HUES6 (cell line): Measurements from ENCODE around the gene MEGF9.

Source experiments
- H3K27ac ChIP-seq: 2 replicates; pipeline ENCODE4 v1.7.0; 2013; ENCODE audit warnings: low read depth, mild to moderate bottlenecking, low read length, inconsistent platforms
- H3K27me3 ChIP-seq: 2 replicates; pipeline ENCODE4 v1.6.1; 2013; ENCODE audit warnings: low read length; ENCODE audit not compliant: control insufficient read depth, insufficient read depth
- H3K36me3 ChIP-seq: 2 replicates; pipeline ENCODE4 v1.6.1; 2013; ENCODE audit warnings: low read length; ENCODE audit not compliant: control insufficient read depth, insufficient read depth
- H3K4me1 ChIP-seq: 2 replicates; pipeline ENCODE4 v1.6.1; 2013; ENCODE audit warnings: low read length; ENCODE audit not compliant: control insufficient read depth, insufficient read depth
- H3K4me3 ChIP-seq: 2 replicates; pipeline ENCODE4 v1.5.1; 2013; ENCODE audit warnings: low read depth, low read length
- H3K9ac ChIP-seq: one replicate; pipeline ENCODE4 v1.6.1; 2013; ENCODE audit warnings: mild to moderate bottlenecking, low read length
- H3K9me3 ChIP-seq: 2 replicates; pipeline ENCODE4 v1.6.1; 2013; ENCODE audit warnings: low read depth, low read length; ENCODE audit not compliant: control insufficient read depth, insufficient read depth

The MEGF9 gene

DNA sequence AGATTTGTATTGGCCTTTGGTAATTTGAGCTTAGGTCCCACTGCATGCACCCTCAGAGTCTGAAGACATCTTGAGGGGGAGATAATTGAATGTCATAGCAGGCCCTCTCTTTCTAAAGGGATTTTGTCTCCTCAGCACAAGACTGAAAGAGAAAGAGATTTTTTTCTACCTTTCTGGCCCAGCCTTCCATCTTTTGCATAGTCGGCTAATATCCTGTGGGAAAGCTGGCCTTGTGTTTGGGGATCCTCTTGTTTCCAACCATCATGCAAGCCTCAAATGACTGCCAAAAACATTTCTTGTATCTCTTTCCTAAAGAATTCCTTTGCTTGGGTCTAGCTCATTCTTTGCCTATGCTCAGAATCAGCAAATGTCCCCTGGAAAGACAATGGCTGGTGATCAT lies 92.3 kb downstream of the MEGF9 start:
- Histone ChIP-seq H3K4me3 (no peak overlapping the region), H3K9me3 (no peaks in the 10 kb centered on the region), H3K36me3 (no peaks in the 10 kb centered on the region), H3K9ac (no peak overlapping the region), H3K27me3 (no peaks in the 10 kb centered on the region), H3K4me1 (peaks cover 8% of the 10 kb centered on the region; the same call in 1 of the 2 replicates), H3K27ac (no peak overlapping the region)

DNA sequence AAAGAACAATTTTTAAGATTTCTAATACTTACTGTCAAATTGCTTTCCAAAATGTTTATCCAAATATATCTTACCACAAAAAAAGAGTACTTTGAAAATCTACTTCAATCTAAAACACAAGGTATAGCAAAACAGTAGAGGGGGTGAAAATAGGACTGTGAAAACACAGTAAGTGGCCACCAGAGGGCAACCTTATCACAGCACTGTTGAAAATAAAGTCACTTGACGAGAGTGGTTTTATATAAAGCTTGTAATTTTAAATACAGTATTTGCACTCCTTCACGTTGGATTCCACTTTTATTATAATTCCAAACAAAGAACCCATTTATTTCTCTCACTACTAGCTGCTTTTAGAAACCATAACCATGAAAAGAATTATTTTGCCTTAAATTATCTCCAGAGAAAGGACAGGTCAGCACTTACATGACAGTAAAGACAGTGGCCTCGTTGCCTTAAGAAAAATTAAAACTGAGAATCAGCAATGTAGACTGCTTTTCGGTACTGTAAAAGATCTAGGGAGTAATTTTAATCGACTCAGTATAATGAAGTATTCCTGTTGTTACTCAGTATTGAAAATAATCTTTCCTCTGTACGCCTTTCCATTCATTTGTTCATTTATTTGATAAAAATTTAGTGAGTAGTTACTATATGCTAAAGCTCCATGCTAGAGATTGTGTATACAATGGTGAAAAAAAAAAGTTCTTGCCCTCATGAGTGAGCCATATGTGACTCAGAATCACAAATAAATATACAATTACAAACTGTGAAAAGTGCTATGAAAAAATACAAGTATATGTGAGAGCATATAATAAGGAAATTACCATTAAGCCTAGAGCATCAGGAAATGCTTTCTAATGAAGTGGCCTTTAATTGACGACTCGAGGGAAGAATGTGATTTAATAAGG lies 94.3 kb downstream of the MEGF9 start:
- no peak overlapping the region for H3K4me3 ChIP-seq
- no peaks in the 10 kb centered on the region for H3K27me3 ChIP-seq
- no peaks in the 10 kb centered on the region for H3K9me3 ChIP-seq
- no peak overlapping the region for H3K27ac ChIP-seq
- no peaks in the 10 kb centered on the region for H3K36me3 ChIP-seq
- H3K4me1 ChIP-seq: peaks cover 6% of the 10 kb centered on the region; the same call in 1 of the 2 replicates
- no peak overlapping the region for H3K9ac ChIP-seq

DNA sequence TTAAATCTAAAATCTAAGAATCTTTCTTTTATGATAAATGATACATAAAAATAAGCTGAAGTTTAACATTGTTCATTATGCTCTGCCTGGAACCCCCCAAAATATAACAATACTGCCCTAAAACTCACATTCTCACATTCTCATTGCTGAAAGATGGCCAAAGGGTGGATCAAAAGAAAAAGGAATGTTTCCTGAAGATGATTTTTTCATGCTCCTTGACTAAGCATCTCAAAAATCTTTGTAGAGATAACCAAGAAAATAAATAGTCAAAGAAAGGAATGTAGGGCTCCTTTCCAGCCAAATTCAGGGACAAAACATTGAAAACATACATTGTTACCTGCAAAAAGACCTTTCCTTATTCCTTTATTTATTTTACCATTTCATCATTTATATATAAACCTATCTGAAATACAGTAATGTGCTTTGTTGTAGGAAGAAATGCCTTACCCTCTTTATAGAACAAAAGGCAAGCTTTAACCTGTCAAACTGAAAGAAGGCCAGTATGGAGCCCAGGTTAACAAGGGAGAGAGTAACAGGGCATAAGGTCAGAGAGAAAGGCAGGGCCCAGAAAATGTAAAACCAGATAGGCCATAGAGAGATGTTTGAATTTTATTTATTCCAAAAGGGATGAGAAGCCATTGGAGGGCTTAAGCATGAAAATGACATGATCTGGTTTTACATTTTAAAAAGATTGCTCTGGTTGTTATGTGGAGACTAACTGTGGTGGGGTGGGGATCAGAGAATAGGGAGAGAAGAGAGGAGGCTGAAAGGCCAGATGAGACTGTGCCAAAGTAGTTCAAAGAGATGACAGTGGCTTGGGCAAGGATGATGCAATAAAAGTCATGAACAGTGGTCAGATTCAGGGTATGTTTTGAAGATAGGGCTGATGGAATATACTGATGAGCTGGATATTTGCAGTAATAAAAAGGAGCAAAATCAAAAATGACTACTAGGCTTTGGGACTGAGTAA lies 97.0 kb downstream of the MEGF9 start:
- Histone ChIP-seq H3K4me3 (no peak overlapping the region), H3K27ac (no peak overlapping the region), H3K9ac (no peak overlapping the region), H3K9me3 (no peaks in the 10 kb centered on the region), H3K36me3 (no peaks in the 10 kb centered on the region), H3K27me3 (no peaks in the 10 kb centered on the region), H3K4me1 (peaks cover 5% of the 10 kb centered on the region; the same call in 1 of the 2 replicates)

DNA sequence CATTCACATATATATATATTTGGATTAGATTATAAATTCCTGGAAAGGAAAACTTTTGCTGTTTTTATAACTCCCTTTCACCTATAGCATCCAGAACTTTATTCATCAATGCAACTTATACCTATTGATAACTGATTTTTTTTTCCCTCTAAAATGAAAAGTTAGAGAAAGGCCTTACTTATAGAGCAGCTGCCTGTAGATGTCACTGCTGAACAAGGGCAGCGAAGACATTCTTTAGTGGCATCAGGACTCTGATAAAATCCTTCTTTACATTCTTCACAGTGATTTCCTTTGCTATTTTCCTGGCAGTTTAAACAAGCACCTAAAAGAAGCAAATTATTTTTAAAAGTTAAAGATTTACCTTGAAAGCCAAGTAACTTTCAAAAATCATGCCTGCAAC lies 102.1 kb downstream of the MEGF9 start:
- H3K4me1 ChIP-seq: no peaks in the 10 kb centered on the region
- no peak overlapping the region for H3K27ac ChIP-seq
- no peak overlapping the region for H3K9ac ChIP-seq
- H3K4me3 ChIP-seq: no peak overlapping the region
- H3K36me3 ChIP-seq: no peaks in the 10 kb centered on the region
- no peaks in the 10 kb centered on the region for H3K9me3 ChIP-seq
- no peaks in the 10 kb centered on the region for H3K27me3 ChIP-seq

DNA sequence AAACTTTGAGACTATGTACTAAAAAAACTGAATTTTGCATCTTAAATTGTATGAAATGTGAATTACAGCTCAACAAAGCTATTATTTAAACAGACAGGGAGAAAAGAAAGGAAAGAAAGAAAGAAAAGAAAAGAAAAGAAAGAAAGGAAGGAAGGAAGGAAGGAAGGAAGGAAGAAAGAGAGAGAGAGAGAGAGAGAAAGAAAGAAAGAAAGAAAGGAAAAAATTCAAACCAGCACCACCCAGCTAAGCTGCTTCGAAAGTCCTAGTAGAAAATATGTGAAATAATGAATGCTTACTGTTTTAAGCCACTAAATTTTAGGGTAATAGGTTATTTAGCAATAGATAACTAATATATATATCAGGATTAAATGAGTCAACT lies 102.6 kb downstream of the MEGF9 start:
- Histone ChIP-seq H3K27me3 (no peaks in the 10 kb centered on the region), H3K36me3 (no peaks in the 10 kb centered on the region), H3K9ac (no peak overlapping the region), H3K27ac (no peak overlapping the region), H3K4me1 (no peaks in the 10 kb centered on the region), H3K9me3 (no peaks in the 10 kb centered on the region), H3K4me3 (no peak overlapping the region)

DNA sequence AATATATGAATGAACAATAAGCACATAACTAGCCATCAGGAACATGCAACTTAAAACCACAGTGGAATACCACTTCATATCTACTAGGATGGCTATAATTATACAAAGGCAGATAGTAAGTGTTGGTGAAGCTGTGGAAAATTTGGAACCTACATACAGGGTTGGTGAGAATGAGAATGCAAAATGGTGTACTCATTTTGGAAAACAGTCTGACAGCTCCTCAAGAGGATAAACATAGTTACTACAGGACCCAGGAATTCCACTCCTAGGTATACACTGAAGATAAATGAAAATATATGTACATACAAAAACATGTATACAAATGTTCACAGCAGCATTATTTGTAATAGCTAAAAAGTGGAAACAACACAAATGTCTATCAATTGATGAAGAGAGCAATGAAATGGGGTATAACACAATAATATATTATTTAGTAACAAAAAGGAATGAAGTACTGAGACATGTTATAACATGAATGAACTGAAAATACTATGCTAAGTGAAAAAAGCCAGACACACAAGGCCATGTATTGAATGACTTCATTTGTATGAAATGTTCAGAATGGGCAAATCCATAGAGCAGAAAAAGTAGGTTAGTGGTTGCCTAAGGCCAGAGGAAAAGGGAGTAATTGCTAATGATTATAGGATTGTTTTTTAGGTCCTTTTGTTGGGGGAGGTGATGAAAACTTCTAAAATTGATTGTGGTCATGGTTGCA lies 103.1 kb downstream of the MEGF9 start:
- no peaks in the 10 kb centered on the region for H3K36me3 ChIP-seq
- H3K27ac ChIP-seq: no peak overlapping the region
- H3K9me3 ChIP-seq: no peaks in the 10 kb centered on the region
- H3K27me3 ChIP-seq: no peaks in the 10 kb centered on the region
- no peak overlapping the region for H3K9ac ChIP-seq
- H3K4me3 ChIP-seq: no peak overlapping the region
- H3K4me1 ChIP-seq: no peaks in the 10 kb centered on the region

DNA sequence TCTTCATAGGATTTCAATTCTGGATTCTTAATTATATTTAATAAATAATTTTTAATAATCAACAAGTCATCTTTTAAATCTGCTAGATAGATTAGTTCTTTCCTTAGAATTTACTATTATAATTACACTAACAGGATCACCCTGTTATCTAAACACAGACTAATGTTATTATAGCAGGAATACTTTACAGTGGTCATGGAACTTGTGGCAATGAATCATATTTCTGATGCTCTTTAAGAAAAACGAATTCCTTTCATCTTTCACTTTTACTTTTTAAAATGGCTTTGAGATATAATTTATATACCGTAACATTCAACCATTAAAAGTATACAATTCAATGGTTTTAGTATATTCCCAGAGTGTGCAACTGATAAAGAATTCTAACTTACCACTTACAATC lies 104.6 kb downstream of the MEGF9 start:
- Histone ChIP-seq H3K9me3 (no peaks in the 10 kb centered on the region), H3K4me1 (no peaks in the 10 kb centered on the region), H3K36me3 (no peaks in the 10 kb centered on the region), H3K27me3 (no peaks in the 10 kb centered on the region), H3K27ac (no peak overlapping the region), H3K4me3 (no peak overlapping the region), H3K9ac (no peak overlapping the region)

DNA sequence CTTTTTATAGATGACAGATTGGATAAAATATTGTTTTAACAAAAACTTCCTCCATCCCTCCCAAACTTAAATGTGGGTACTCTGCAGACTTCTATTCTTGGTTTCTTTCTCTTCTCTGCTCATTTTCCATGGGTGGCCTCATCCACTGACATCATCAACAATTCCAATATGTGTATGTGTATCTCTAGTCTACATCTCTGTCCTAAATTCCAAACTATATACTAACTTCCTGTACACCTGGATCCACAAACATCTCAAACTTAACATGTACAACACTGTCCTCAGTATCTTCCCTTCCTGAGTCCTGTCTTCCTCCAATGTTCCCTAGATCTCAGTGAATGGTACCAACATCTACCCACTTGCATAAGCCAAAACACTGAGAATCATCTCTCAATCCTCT lies 105.8 kb downstream of the MEGF9 start:
- Histone ChIP-seq H3K9me3 (no peaks in the 10 kb centered on the region), H3K36me3 (no peaks in the 10 kb centered on the region), H3K4me3 (no peak overlapping the region), H3K27ac (no peak overlapping the region), H3K4me1 (no peaks in the 10 kb centered on the region), H3K27me3 (no peaks in the 10 kb centered on the region), H3K9ac (no peak overlapping the region)

DNA sequence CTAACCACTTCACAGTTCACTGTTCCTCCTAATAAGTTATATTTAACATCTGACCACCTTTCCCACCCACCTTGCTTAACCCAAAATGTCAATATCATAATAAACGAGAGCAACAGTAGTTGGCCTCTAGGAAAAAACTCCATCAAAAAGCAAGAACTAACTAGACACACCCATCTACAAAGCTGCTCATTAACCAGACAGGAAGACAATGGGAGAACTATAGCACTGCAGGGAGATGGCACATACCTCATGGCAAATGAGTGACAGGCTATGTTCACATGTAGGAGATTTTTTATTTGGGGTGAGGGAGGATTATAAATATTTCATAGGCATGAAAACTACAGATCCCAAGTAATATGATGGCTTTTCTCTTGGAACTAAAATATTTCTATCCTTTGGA lies 110.7 kb downstream of the MEGF9 start:
- no peaks in the 10 kb centered on the region for H3K9me3 ChIP-seq
- no peak overlapping the region for H3K4me3 ChIP-seq
- no peak overlapping the region for H3K27ac ChIP-seq
- no peaks in the 10 kb centered on the region for H3K4me1 ChIP-seq
- H3K9ac ChIP-seq: no peak overlapping the region
- no peaks in the 10 kb centered on the region for H3K27me3 ChIP-seq
- H3K36me3 ChIP-seq: no peaks in the 10 kb centered on the region

DNA sequence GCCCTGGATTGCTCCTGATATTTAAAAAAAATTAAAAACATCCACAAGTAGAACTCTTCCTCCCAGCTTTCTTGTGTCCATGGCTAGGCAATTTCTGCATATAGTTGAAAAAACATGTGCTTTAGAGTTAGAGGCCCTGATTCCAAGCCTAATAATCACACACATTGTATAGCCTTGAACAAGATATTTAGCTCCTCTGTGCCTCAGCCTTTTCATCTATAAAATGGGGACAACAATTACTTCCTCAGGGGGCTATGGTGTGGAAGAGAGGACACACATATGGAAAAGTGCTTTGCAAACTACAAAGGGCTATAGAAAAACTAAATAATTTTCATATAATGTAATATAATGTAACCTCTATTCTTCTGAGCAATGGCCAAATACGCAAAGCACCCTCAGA lies 111.3 kb downstream of the MEGF9 start:
- H3K9ac ChIP-seq: no peak overlapping the region
- no peak overlapping the region for H3K4me3 ChIP-seq
- no peaks in the 10 kb centered on the region for H3K4me1 ChIP-seq
- H3K27ac ChIP-seq: no peak overlapping the region
- H3K36me3 ChIP-seq: no peaks in the 10 kb centered on the region
- H3K9me3 ChIP-seq: no peaks in the 10 kb centered on the region
- no peaks in the 10 kb centered on the region for H3K27me3 ChIP-seq
